A549 (cell line): ENCODE results near the gene TCAF1.

Experiments used
- CTCF ChIP-seq: fragments of >200 bp; sonication (Bioruptor Twin); formaldehyde crosslinking; IDR thresholded peaks from 3 replicates; pipeline ENCODE4 v1.5.1; 2016
- EP300 ChIP-seq, 2 experiments: fragments of >200 bp; sonication (Bioruptor Twin); formaldehyde crosslinking; IDR thresholded peaks; 2 replicates in 1 of 2; 3 replicates in 1 of 2; pipeline ENCODE4 v1.6.1; 2016 to 2017
- JUNB ChIP-seq: fragments of >200 bp; sonication (Bioruptor Twin); formaldehyde crosslinking; IDR thresholded peaks from 2 replicates; pipeline ENCODE4 v1.6.1; 2016
- MAX ChIP-seq: IDR thresholded peaks from 2 replicates; pipeline ENCODE4 v1.6.1; 2012
- MYC ChIP-seq: IDR thresholded peaks from 2 replicates; pipeline ENCODE4 v1.6.1; 2012; ENCODE audit warnings: mild to moderate bottlenecking, inconsistent platforms, low read length, improper control_type of control experiment, borderline replicate concordance
- NFE2L2 ChIP-seq: fragments of 150-350 bp; conservative IDR thresholded peaks from 2 replicates; pipeline ENCODE4 v1.6.1; 2014; ENCODE audit warnings: low read length
- PBX3 ChIP-seq: IDR thresholded peaks from 2 replicates; pipeline ENCODE4 v1.6.1; 2012
- POLR2A ChIP-seq: IDR thresholded peaks from 2 replicates; pipeline ENCODE4 v1.6.1; 2012; ENCODE audit warnings: mild to moderate bottlenecking, low read length
- RCOR1 ChIP-seq: fragments of 150-350 bp; IDR thresholded peaks from 2 replicates; pipeline ENCODE4 v1.6.1; 2014; ENCODE audit warnings: antibody characterized with exemption, low read length, low read depth
- USF2 ChIP-seq: fragments of 450-650 bp; IDR thresholded peaks from 2 replicates; pipeline ENCODE4 v1.6.1; 2014; ENCODE audit warnings: antibody characterized with exemption
- ZC3H11A ChIP-seq: fragments of 450-650 bp; IDR thresholded peaks from 2 replicates; pipeline ENCODE4 v1.6.1; 2014; ENCODE audit warnings: antibody characterized with exemption, mild to moderate bottlenecking

GRCh38 chr7:143938379-143939243, 36.6 kb upstream of the TCAF1 start:
- TF ChIP-seq POLR2A (no peak), RCOR1 (no peak), CTCF (no peak), PBX3 (no peak), MYC (no peak), ZC3H11A (no peak), EP300 (IDR thresholded peaks at IDR 0.05) (no peak), NFE2L2 (no peak), USF2 (no peak), MAX (no peak), JUNB (no peak)
